ENCODE data around the gene MYMK. TPM values are rescaled to one million over a fixed set of nuclear protein-coding genes. Genes with fewer than 3 reads are reported as not detected.

Gene MYMK
- total RNA-seq, 1 experiment from 2014 or later = not detected

GRCh38 chr9:133545494-133546286 lies 20.9 kb upstream of the MYMK start:
- H3K9me3 ChIP-seq = no peaks in the 10 kb centered on the region
- no peak for DNase-seq
- ChIA-PET CTCF (no interaction called here), POLR2A (no interaction called here)
- TF ChIP-seq, protein P1, sequence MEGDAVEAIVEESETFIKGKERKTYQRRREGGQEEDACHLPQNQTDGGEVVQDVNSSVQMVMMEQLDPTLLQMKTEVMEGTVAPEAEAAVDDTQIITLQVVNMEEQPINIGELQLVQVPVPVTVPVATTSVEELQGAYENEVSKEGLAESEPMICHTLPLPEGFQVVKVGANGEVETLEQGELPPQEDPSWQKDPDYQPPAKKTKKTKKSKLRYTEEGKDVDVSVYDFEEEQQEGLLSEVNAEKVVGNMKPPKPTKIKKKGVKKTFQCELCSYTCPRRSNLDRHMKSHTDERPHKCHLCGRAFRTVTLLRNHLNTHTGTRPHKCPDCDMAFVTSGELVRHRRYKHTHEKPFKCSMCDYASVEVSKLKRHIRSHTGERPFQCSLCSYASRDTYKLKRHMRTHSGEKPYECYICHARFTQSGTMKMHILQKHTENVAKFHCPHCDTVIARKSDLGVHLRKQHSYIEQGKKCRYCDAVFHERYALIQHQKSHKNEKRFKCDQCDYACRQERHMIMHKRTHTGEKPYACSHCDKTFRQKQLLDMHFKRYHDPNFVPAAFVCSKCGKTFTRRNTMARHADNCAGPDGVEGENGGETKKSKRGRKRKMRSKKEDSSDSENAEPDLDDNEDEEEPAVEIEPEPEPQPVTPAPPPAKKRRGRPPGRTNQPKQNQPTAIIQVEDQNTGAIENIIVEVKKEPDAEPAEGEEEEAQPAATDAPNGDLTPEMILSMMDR (IDR thresholded peaks at IDR 0.05; ENCODE audit: insufficient read depth in 1 of 2, low read depth in 1 of 2, low read length in 1 of 2, severe bottlenecking in 1 of 2, unreplicated experiment in 1 of 2) = no peak
- Mint-ChIP-seq H3K27ac (ENCODE audit: unreplicated experiment) (no peak overlapping the region), H3K9me3 (ENCODE audit: unreplicated experiment) (no peaks in the 10 kb centered on the region), H3K4me1 (ENCODE audit: low read depth, unreplicated experiment) (no peaks in the 10 kb centered on the region), H3K36me3 (ENCODE audit: insufficient read depth, unreplicated experiment) (no peaks in the 10 kb centered on the region), H3K27me3 (ENCODE audit: insufficient read depth, unreplicated experiment) (peaks cover 3% of the 10 kb centered on the region), H3K4me3 (ENCODE audit: unreplicated experiment) (no peak overlapping the region)
- no TSS peak for BruUV-seq (replicated peaks)
- no peak overlapping the region for H3K4me3 ChIP-seq (ENCODE audit: low read depth, low read length)
- H3K36me3 ChIP-seq (ENCODE audit: control insufficient read depth, insufficient read depth, low read length) = no peaks in the 10 kb centered on the region
- H3K27me3 ChIP-seq (replicated peaks; ENCODE audit: control insufficient read depth, insufficient read depth, low read length) = no peaks in the 10 kb centered on the region
- no peaks in the 10 kb centered on the region for H3K4me1 ChIP-seq
- intact Hi-C loops (cut with micrococcal nuclease; ENCODE audit: unreplicated experiment) = no loop called here

- no peaks in the 10 kb centered on the region for H3K27me3 ChIP-seq (replicated peaks; ENCODE audit: control insufficient read depth, insufficient read depth, low read length)
- DNase-seq = no peak
- H3K4me1 ChIP-seq = no peaks in the 10 kb centered on the region
- CTCF ChIA-PET = interaction anchor here (0.5 to 1.2 kb wide), 2 partner anchors 76 to 356 kb away, joined by 4 read pairs; no protein-coding TSS in a partner anchor
- TF ChIP-seq, protein P1 (IDR thresholded peaks at IDR 0.05; ENCODE audit: insufficient read depth in 1 of 2, low read depth in 1 of 2, low read length in 1 of 2, severe bottlenecking in 1 of 2, unreplicated experiment in 1 of 2) = no peak
- Mint-ChIP-seq H3K27ac (ENCODE audit: unreplicated experiment) (no peak overlapping the region), H3K27me3 (ENCODE audit: insufficient read depth, unreplicated experiment) (peaks cover 3% of the 10 kb centered on the region), H3K4me3 (ENCODE audit: unreplicated experiment) (no peak overlapping the region), H3K9me3 (ENCODE audit: unreplicated experiment) (no peaks in the 10 kb centered on the region), H3K36me3 (ENCODE audit: insufficient read depth, unreplicated experiment) (no peaks in the 10 kb centered on the region), H3K4me1 (ENCODE audit: low read depth, unreplicated experiment) (no peaks in the 10 kb centered on the region)
- POLR2A ChIA-PET = no interaction called here
- no peaks in the 10 kb centered on the region for H3K36me3 ChIP-seq (ENCODE audit: control insufficient read depth, insufficient read depth, low read length)
- no peaks in the 10 kb centered on the region for H3K9me3 ChIP-seq
- BruUV-seq (replicated peaks) = no TSS peak
- no peak overlapping the region for H3K4me3 ChIP-seq (ENCODE audit: low read depth, low read length)
- intact Hi-C loops (cut with micrococcal nuclease; ENCODE audit: unreplicated experiment) = no loop called here
Observed at GRCh38 chr9:133543772-133544467, 19.2 kb upstream of the MYMK start.

- Histone ChIP-seq H3K36me3 (ENCODE audit: control insufficient read depth, insufficient read depth, low read length) (no peaks in the 10 kb centered on the region), H3K4me3 (ENCODE audit: low read depth, low read length) (no peak overlapping the region), H3K9me3 (no peaks in the 10 kb centered on the region), H3K27me3 (replicated peaks; ENCODE audit: control insufficient read depth, insufficient read depth, low read length) (no peaks in the 10 kb centered on the region), H3K4me1 (no peaks in the 10 kb centered on the region)
- intact Hi-C loops (cut with micrococcal nuclease; ENCODE audit: unreplicated experiment) = no loop called here
- H3K4me3 Mint-ChIP-seq (ENCODE audit: unreplicated experiment) = no peak overlapping the region
- DNase-seq = no peak
- ChIA-PET POLR2A (no interaction called here), CTCF (no interaction called here)
- no peak overlapping the region for H3K27ac Mint-ChIP-seq (ENCODE audit: unreplicated experiment)
- peaks cover 3% of the 10 kb centered on the region for H3K27me3 Mint-ChIP-seq (ENCODE audit: insufficient read depth, unreplicated experiment)
- TF ChIP-seq, protein P1 (IDR thresholded peaks at IDR 0.05; ENCODE audit: insufficient read depth in 1 of 2, low read depth in 1 of 2, low read length in 1 of 2, severe bottlenecking in 1 of 2, unreplicated experiment in 1 of 2) = no peak
- no peaks in the 10 kb centered on the region for H3K4me1 Mint-ChIP-seq (ENCODE audit: low read depth, unreplicated experiment)
- H3K36me3 Mint-ChIP-seq (ENCODE audit: insufficient read depth, unreplicated experiment) = no peaks in the 10 kb centered on the region
- no peaks in the 10 kb centered on the region for H3K9me3 Mint-ChIP-seq (ENCODE audit: unreplicated experiment)
- no TSS peak for BruUV-seq (replicated peaks)
Observed at GRCh38 chr9:133542002-133542401, 17.2 kb upstream of the MYMK start.
